HepG2 (cell line): Measurements from ENCODE around the gene CYRIA. TPM values are rescaled to one million over a fixed set of nuclear protein-coding genes. Genes with fewer than 3 reads are reported as not detected.

ENCODE experiments used
- ATAC-seq: fragments of 200-7000 bp; cut with Tn5 transposase; 3 replicates; pipeline ENCODE4 v1.9.1; 2020; ENCODE audit warnings: mild to moderate bottlenecking, moderate library complexity
- BruUV-seq: library from RNA; stranded (reverse); fragments of 400-500 nt; replicated peaks from 2 replicates; lab custom pipeline; 2021; lab: Mats Ljungman, UMichigan
- CTCF ChIA-PET: fragments of 300-600 bp; formaldehyde crosslinking; extraction: SDS; loops from one replicate; lab custom pipeline; 2021; ENCODE audit warnings: low total read pairs, inconsistent platforms, low intra/inter-chr PET ratio; lab: Yijun Ruan, JAX
- POLR2A ChIA-PET: fragments of 350-600 bp; sonication (Branson Sonifier 250); formaldehyde crosslinking; loops from one replicate; lab custom pipeline; 2020; ENCODE audit warnings: antibody characterized with exemption, inconsistent platforms; lab: Yijun Ruan, JAX
- DNase-seq: peaks from one replicate; pipeline ENCODE4 v3.0.0-alpha.2; 2015; ENCODE audit warnings: low spot score
- FAIRE-seq: peaks from 3 replicates; lab custom pipeline; 2011; peaks lifted over from hg19 to GRCh38; lab: Jason Lieb, UNC
- H2AFZ ChIP-seq: one replicate; pipeline ENCODE4 v1.6.1; 2011; ENCODE audit warnings: low read length, inconsistent platforms
- H3K27ac ChIP-seq: fragments of 300-600 bp; 3 replicates; pipeline ENCODE4 v1.8.0; 2011; ENCODE audit warnings: mixed run types, mild to moderate bottlenecking, mixed read lengths, low read length, inconsistent platforms; ENCODE audit not compliant: insufficient read depth; ENCODE audit errors: extremely low read length
- H3K27me3 ChIP-seq, 2 experiments: fragments of 200-600 bp in 1 of 2; 2 replicates in 1 of 2; 3 replicates in 1 of 2; pipeline versions ENCODE4 v1.6.0 to v1.8.0; 2011; ENCODE audit warnings: low read length in 2 of 2, mild to moderate bottlenecking in 2 of 2, moderate library complexity in 2 of 2, inconsistent platforms in 1 of 2; ENCODE audit not compliant: insufficient read depth in 2 of 2, control insufficient read depth in 1 of 2
- H3K36me3 ChIP-seq, 2 experiments: fragments of 200-600 bp in 1 of 2; replicated peaks in 1 of 2; 2 replicates in 1 of 2; 3 replicates in 1 of 2; pipeline versions ENCODE4 v1.5.1 to v1.8.0; 2011; ENCODE audit warnings: low read length in 2 of 2, inconsistent platforms in 1 of 2; ENCODE audit not compliant: insufficient read depth in 2 of 2, control insufficient read depth in 1 of 2
- H3K4me1 ChIP-seq: 2 replicates; pipeline ENCODE4 v1.5.1; 2012; ENCODE audit warnings: low read length, inconsistent platforms; ENCODE audit not compliant: insufficient read depth
- H3K4me2 ChIP-seq: 2 replicates; pipeline ENCODE4 v1.6.0; 2011; ENCODE audit warnings: low read depth, low read length, inconsistent platforms
- H3K4me3 ChIP-seq, 3 experiments: fragments of 200-600 bp in 1 of 3; sonication (generic), shearing (Covaris generic) in 1 of 3; replicated peaks in 1 of 3; 2 replicates each; pipeline ENCODE4 v1.5.1; 2011 to 2016; ENCODE audit warnings: low read length in 3 of 3, inconsistent platforms in 2 of 3, low read depth in 2 of 3, mild to moderate bottlenecking in 2 of 3, control low read depth in 1 of 3, mixed read lengths in 1 of 3; ENCODE audit not compliant: insufficient read depth in 1 of 3
- H3K79me2 ChIP-seq: one replicate; pipeline ENCODE4 v1.6.1; 2011; ENCODE audit warnings: low read length, inconsistent platforms; ENCODE audit not compliant: insufficient read depth
- H3K9ac ChIP-seq: 2 replicates; pipeline ENCODE4 v1.6.0; 2011; ENCODE audit warnings: mild to moderate bottlenecking, low read depth, low read length, inconsistent platforms; ENCODE audit not compliant: insufficient read depth
- H3K9me3 ChIP-seq: 2 replicates; pipeline ENCODE4 v1.5.1; 2012; ENCODE audit warnings: mild to moderate bottlenecking, low read length
- H4K20me1 ChIP-seq: 2 replicates; pipeline ENCODE4 v1.6.0; 2011; ENCODE audit warnings: inconsistent platforms, mild to moderate bottlenecking, low read length, moderate library complexity; ENCODE audit not compliant: insufficient read depth
- ARHGAP35 ChIP-seq: sonication (generic); formaldehyde crosslinking; IDR thresholded peaks from 2 replicates; pipeline ENCODE4 v1.9.0; 2022; ENCODE audit warnings: mild to moderate bottlenecking, inconsistent platforms, moderate library complexity, missing genetic modification reagents, borderline replicate concordance
- ATF1 ChIP-seq: IDR thresholded peaks from 2 replicates; pipeline ENCODE4 v1.6.1; 2016; ENCODE audit warnings: mild to moderate bottlenecking, control low read depth
- RBM22 ChIP-seq: fragments of 200-400 bp; formaldehyde crosslinking; optimal IDR thresholded peaks from 2 replicates; pipeline ENCODE3; 2017; ENCODE audit warnings: mild to moderate bottlenecking, low read length, moderate library complexity
- RFXAP ChIP-seq: sonication (generic); formaldehyde crosslinking; IDR thresholded peaks from 2 replicates; pipeline ENCODE4 v1.4.0; 2020; ENCODE audit warnings: missing genetic modification reagents, borderline replicate concordance
- SIN3B ChIP-seq: fragments of 150-350 bp; IDR thresholded peaks from 2 replicates; pipeline ENCODE4 v1.6.1; 2014; ENCODE audit warnings: low read length
- TFDP2 ChIP-seq: sonication (generic); formaldehyde crosslinking; IDR thresholded peaks from 2 replicates; pipeline ENCODE4 v1.4.0; 2020; ENCODE audit warnings: missing genetic modification reagents
- ZBTB4 ChIP-seq: sonication (generic); formaldehyde crosslinking; IDR thresholded peaks from 2 replicates; pipeline ENCODE4 v1.4.0; 2020; ENCODE audit warnings: missing genetic modification reagents, mild to moderate bottlenecking, borderline replicate concordance
- ZNF737 ChIP-seq: sonication (generic); formaldehyde crosslinking; IDR thresholded peaks from 2 replicates; pipeline ENCODE4 v1.5.0; 2020; ENCODE audit warnings: missing genetic modification reagents, mild to moderate bottlenecking, borderline replicate concordance
- WGBS: methylation state at CpG from one replicate; pipeline ENCODE4 v1.1.6; 2017; ENCODE audit warnings: low lambda C conversion rate; 5-methylcytosine and 5-hydroxymethylcytosine counted together
- in situ Hi-C: cut with HindIII; loops from 2 replicates; pipeline ENCODE4 v1.10.0; 2017; ENCODE audit warnings: low pct_unique_long_range_greater_than_20kb; ENCODE audit not compliant: extremely low pct_ligation_motif_present
- intact Hi-C: fragments of 100-400 bp; cut with micrococcal nuclease; formaldehyde crosslinking; loops from one replicate; pipeline ENCODE4 v1.10.0; 2022; ENCODE audit not compliant: unreplicated experiment
- polyA plus RNA-seq, 8 experiments: library from polyadenylated mRNA; depleted of rRNA in 3 of 8; stranded (reverse) in 7 of 8; unstranded in 1 of 8; fragments of >200 nt; fragmentation: Illumina TruSeq in 4 of 8; extraction: Trizol in 4 of 8; gene quantifications; 2 replicates each; pipeline versions ENCODE4 v1.2.1 to v1.2.3, GENCODE V29; 2011 to 2016; ENCODE audit warnings: low read depth in 4 of 8, missing spikeins in 1 of 8, mixed read lengths in 1 of 8; ENCODE audit not compliant: insufficient read depth in 1 of 8
- total RNA-seq, 5 experiments: library from RNA; depleted of rRNA; stranded (reverse); fragments of >200 nt; fragmentation: Illumina TruSeq; extraction: Trizol; gene quantifications; 2 replicates each; pipeline ENCODE4 v1.2.3, GENCODE V29; 2016; ENCODE audit warnings: low read depth in 1 of 5

Gene CYRIA
- total and polyA plus RNA-seq, 2 of the 13 experiments (the other 11 are each of a cell fraction or from before 2014, with no cell fraction given): 0.09 TPM; not detected in 1

DNA sequence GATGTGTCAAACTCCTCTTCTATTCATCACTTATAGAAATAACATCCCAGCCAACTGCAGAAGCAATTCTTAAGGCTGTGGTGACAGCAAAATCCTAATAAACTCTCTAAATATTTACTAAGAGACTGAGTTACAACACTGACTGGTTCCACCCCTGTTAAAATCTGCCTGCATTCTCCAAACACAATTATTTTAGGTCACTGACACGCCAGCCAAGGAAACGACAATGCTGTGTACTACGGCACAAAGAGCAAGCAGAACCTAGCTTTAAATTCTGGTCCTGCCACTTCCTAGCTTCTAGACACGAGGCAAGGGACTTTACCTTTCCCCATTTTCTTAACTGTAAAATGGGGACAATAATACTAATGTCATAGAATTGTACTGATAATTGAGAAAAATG lies 4.1 kb downstream of the CYRIA start:
- Histone ChIP-seq H3K4me2 (no peak overlapping the region), H3K36me3 (no peaks in the 10 kb centered on the region), H3K27me3 (peaks cover 6 to 47% of the 10 kb centered on the region in 2 experiments; a peak in 3 of 5 replicates), H3K9me3 (no peaks in the 10 kb centered on the region), H3K79me2 (no peaks in the 10 kb centered on the region), H2AFZ (no peak overlapping the region), H3K4me1 (peaks cover 5% of the 10 kb centered on the region; the same call in 1 of the 2 replicates), H3K4me3 (no peak overlapping the region), H3K9ac (no peak overlapping the region), H4K20me1 (peaks cover 4% of the 10 kb centered on the region; the same call in 1 of the 2 replicates), H3K27ac (no peak overlapping the region)
- BruUV-seq: no TSS peak
- CTCF ChIA-PET: no interaction called here
- ATAC-seq (no peak), FAIRE-seq (no peak), DNase-seq (no peak)
- WGBS: 6% methylated on average over 4 of the region's 4 CpGs
- intact Hi-C loops: no loop called here
- TF ChIP-seq RFXAP (CRISPR knock-in tag) (no peak), ATF1 (no peak), ZNF737 (CRISPR knock-in tag) (no peak), ARHGAP35 (CRISPR knock-in tag) (no peak), TFDP2 (CRISPR knock-in tag) (no peak)
- in situ Hi-C loops: no loop called here
- POLR2A ChIA-PET: no interaction called here

DNA sequence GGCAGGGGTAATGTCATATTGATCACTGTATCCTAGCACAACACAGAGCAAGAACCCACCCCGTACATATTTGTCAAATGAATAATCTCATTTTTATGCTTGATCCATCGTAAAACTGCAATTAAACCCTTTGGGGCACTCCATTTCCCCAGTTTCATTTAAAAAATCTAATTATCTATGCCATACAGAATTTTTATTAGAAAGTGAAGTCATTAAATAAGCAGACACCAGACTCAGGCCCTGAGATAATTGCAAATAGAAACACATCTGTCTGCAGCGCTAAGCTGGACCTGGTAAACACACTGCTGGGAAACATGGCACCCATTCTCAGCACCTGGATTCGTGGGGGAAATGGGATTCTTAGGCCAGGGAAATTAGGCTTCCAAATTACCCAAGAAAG lies 5.1 kb downstream of the CYRIA start:
- no peak for ATAC-seq
- ChIA-PET POLR2A (no interaction called here), CTCF (no interaction called here)
- no peaks in the 10 kb centered on the region for H3K9me3 ChIP-seq
- no peak overlapping the region for H3K27ac ChIP-seq
- intact Hi-C loops (no loop called here), in situ Hi-C loops (no loop called here)
- no peak overlapping the region for H3K4me2 ChIP-seq
- no peaks in the 10 kb centered on the region for H3K36me3 ChIP-seq
- no peak overlapping the region for H3K4me3 ChIP-seq
- peaks cover 4% of the 10 kb centered on the region; the same call in 1 of the 2 replicates for H4K20me1 ChIP-seq
- H3K27me3 ChIP-seq: peaks cover 6 to 41% of the 10 kb centered on the region in 2 experiments; a peak in 3 of 5 replicates
- H3K4me1 ChIP-seq: peaks cover 5% of the 10 kb centered on the region; the same call in 1 of the 2 replicates
- 17% methylated on average over 4 of the region's 4 CpGs for WGBS
- H2AFZ ChIP-seq: no peak overlapping the region
- DNase-seq: no peak
- FAIRE-seq: no peak
- no peak overlapping the region for H3K9ac ChIP-seq
- TF ChIP-seq RBM22 (no peak), ZBTB4 (CRISPR knock-in tag) (no peak), SIN3B (no peak)
- no TSS peak for BruUV-seq
- H3K79me2 ChIP-seq: no peaks in the 10 kb centered on the region
